ENCODE measurements around the gene DPH7.
A peak's percentile ranks its signal among the peaks of the same experiment; 100 is the strongest.
"Not testable (repeated sequence)": the region's sequence is repeated elsewhere in the genome, so short reads cannot be mapped to it uniquely, and the experiment has no call there.

DPH7 gene

GRCh38 chr9:137519553-137519952 lies 59.2 kb downstream of the DPH7 start:
- no peak for TF ChIP-seq RARB (CRISPR knock-in tag; IDR thresholded peaks at IDR 0.05)
- no peak for TF ChIP-seq ZFP30 (CRISPR knock-in tag; IDR thresholded peaks at IDR 0.05)
- no peak for TF ChIP-seq CREB5 (CRISPR knock-in tag; IDR thresholded peaks at IDR 0.05; ENCODE audit: low read depth)
- no peak for TF ChIP-seq GLIS3 (CRISPR knock-in tag; IDR thresholded peaks at IDR 0.05)
- TF ChIP-seq POU6F1 (CRISPR knock-in tag; IDR thresholded peaks at IDR 0.05; ENCODE audit: borderline replicate concordance, low read depth), result no peak
- TF ChIP-seq OSR1 (CRISPR knock-in tag; IDR thresholded peaks at IDR 0.05), result no peak
- ATAC-seq, result no peak

- not testable (repeated sequence) for ATAC-seq
These were observed 59.9 kb downstream of the DPH7 start for GRCh38 chr9:137518661-137519459.

GRCh38 chr9:137516144-137516917 lies 62.4 kb downstream of the DPH7 start:
- TF ChIP-seq ISL1 (CRISPR knock-in tag; IDR thresholded peaks at IDR 0.05) (no peak), CSRNP3 (CRISPR knock-in tag; IDR thresholded peaks at IDR 0.05) (no peak), ZNF8 (CRISPR knock-in tag; IDR thresholded peaks at IDR 0.05) (no peak), ZFP3 (CRISPR knock-in tag; IDR thresholded peaks at IDR 0.05) (no peak), TSHZ2 (CRISPR knock-in tag; IDR thresholded peaks at IDR 0.05) (no peak), RARB (CRISPR knock-in tag; IDR thresholded peaks at IDR 0.05) (no peak)
- ATAC-seq, result peak; percentile 34; the same call in 2 of the 3 replicates

GRCh38 chr9:137515338-137515724 lies 63.4 kb downstream of the DPH7 start:
- no peak; the same call in 2 of the 3 replicates for ATAC-seq
- TF ChIP-seq ZFP3 (CRISPR knock-in tag; IDR thresholded peaks at IDR 0.05), result no peak
- no peak for TF ChIP-seq TSHZ2 (CRISPR knock-in tag; IDR thresholded peaks at IDR 0.05)
- no peak for TF ChIP-seq ESRRG (CRISPR knock-in tag; IDR thresholded peaks at IDR 0.05)
- no peak for TF ChIP-seq CSDC2 (CRISPR knock-in tag; IDR thresholded peaks at IDR 0.05)
- no peak for TF ChIP-seq TOX (CRISPR knock-in tag; IDR thresholded peaks at IDR 0.05; ENCODE audit: borderline replicate concordance)
- no peak for TF ChIP-seq PATZ1 (CRISPR knock-in tag; IDR thresholded peaks at IDR 0.05; ENCODE audit: borderline replicate concordance)
- no peak for TF ChIP-seq ISL1 (CRISPR knock-in tag; IDR thresholded peaks at IDR 0.05)
- no peak for TF ChIP-seq OSR1 (CRISPR knock-in tag; IDR thresholded peaks at IDR 0.05)
- no peak for TF ChIP-seq PPARA (CRISPR knock-in tag; IDR thresholded peaks at IDR 0.05; ENCODE audit: borderline replicate concordance)
- TF ChIP-seq ARNTL (CRISPR knock-in tag; IDR thresholded peaks at IDR 0.05; ENCODE audit: borderline replicate concordance, low read depth), result no peak
- TF ChIP-seq POU6F1 (CRISPR knock-in tag; IDR thresholded peaks at IDR 0.05; ENCODE audit: borderline replicate concordance, low read depth), result no peak
- no peak for TF ChIP-seq RARB (CRISPR knock-in tag; IDR thresholded peaks at IDR 0.05)
- no peak for TF ChIP-seq ZNF70 (CRISPR knock-in tag; IDR thresholded peaks at IDR 0.05)
